Neural cell (in vitro differentiated cells): ENCODE measurements around the gene KDM4B. TPM values are rescaled to one million over a fixed set of nuclear protein-coding genes. Genes with fewer than 3 reads are reported as not detected.

ENCODE experiments used
- H2AFZ ChIP-seq: fragments of 200-600, 300-800 bp; sonication (generic), shearing (Covaris generic); 2 replicates; pipeline ENCODE4 v1.6.0; 2014; ENCODE audit warnings: low read depth, mild to moderate bottlenecking, antibody characterized with exemption, low read length, moderate library complexity
- H3F3A ChIP-seq: fragments of 200-600 bp; shearing (Covaris generic); 2 replicates; pipeline ENCODE4 v1.6.1; 2016; ENCODE audit warnings: mild to moderate bottlenecking, moderate library complexity, mixed read lengths, antibody characterized with exemption, low read length; ENCODE audit not compliant: insufficient read depth, poor library complexity, severe bottlenecking
- H3K27ac ChIP-seq: fragments of 200-600, 300-800 bp; sonication (generic), shearing (Covaris generic); 2 replicates; pipeline ENCODE4 v1.5.1; 2014; ENCODE audit warnings: mild to moderate bottlenecking, low read length, moderate library complexity
- H3K27me3 ChIP-seq: fragments of 300-800, 200-600 bp; sonication (generic), shearing (Covaris generic); 2 replicates; pipeline ENCODE4 v1.6.0; 2014; ENCODE audit warnings: mild to moderate bottlenecking, low read depth, low read length, moderate library complexity; ENCODE audit not compliant: insufficient read depth
- H3K36me3 ChIP-seq: fragments of 300-800, 200-600 bp; sonication (generic), shearing (Covaris generic); 2 replicates; pipeline ENCODE4 v1.5.1; 2014; ENCODE audit warnings: mild to moderate bottlenecking, antibody characterized with exemption, low read length, moderate library complexity; ENCODE audit not compliant: insufficient read depth
- H3K4me2 ChIP-seq: fragments of 300-800, 200-600 bp; sonication (generic), shearing (Covaris generic); 2 replicates; pipeline ENCODE4 v1.6.0; 2014; ENCODE audit warnings: mild to moderate bottlenecking, low read length
- H3K4me3 ChIP-seq: fragments of 300-800, 200-600 bp; sonication (generic), shearing (Covaris generic); 2 replicates; pipeline ENCODE4 v1.5.1; 2014; ENCODE audit warnings: mild to moderate bottlenecking, low read length, moderate library complexity
- H3K79me2 ChIP-seq: fragments of 200-600 bp; shearing (Covaris generic); replicated peaks from 2 replicates; pipeline ENCODE4 v1.6.0; 2014; ENCODE audit warnings: mild to moderate bottlenecking, low read length, moderate library complexity; ENCODE audit not compliant: insufficient read depth
- H3K9ac ChIP-seq: fragments of 300-800, 200-600 bp; sonication (generic), shearing (Covaris generic); 2 replicates; pipeline ENCODE4 v1.6.1; 2016; ENCODE audit warnings: mild to moderate bottlenecking, low read length, mixed read lengths
- H3K9me2 ChIP-seq: fragments of 200-600 bp; shearing (Covaris generic); 2 replicates; pipeline ENCODE4 v1.6.1; 2016; ENCODE audit warnings: mild to moderate bottlenecking, low read length, mixed read lengths; ENCODE audit not compliant: insufficient read depth
- H3K9me3 ChIP-seq: fragments of 200-600, 300-800 bp; sonication (generic), shearing (Covaris generic); 2 replicates; pipeline ENCODE4 v1.6.1; 2016; ENCODE audit warnings: mild to moderate bottlenecking, mixed run types, low read length, moderate library complexity, mixed read lengths
- H4K20me1 ChIP-seq: fragments of 200-600 bp; shearing (Covaris generic); 2 replicates; pipeline ENCODE4 v1.6.1; 2016; ENCODE audit warnings: mild to moderate bottlenecking, mixed run types; ENCODE audit not compliant: insufficient read depth
- CTCF ChIP-seq: fragments of 450-650 bp; IDR thresholded peaks from 2 replicates; pipeline ENCODE4 v1.5.1; 2014; ENCODE audit warnings: antibody characterized with exemption, mild to moderate bottlenecking, moderate library complexity; ENCODE audit not compliant: poor library complexity, severe bottlenecking
- EZH2 ChIP-seq: fragments of 200-600, 300-800 bp; shearing (Covaris generic), sonication (generic); IDR thresholded peaks from 2 replicates; pipeline ENCODE4 v1.6.1; 2014; ENCODE audit warnings: antibody characterized with exemption, low read length, borderline replicate concordance, mild to moderate bottlenecking; ENCODE audit not compliant: insufficient read depth, poor library complexity, severe bottlenecking
- MXI1 ChIP-seq: fragments of 450-650 bp; conservative IDR thresholded peaks from 2 replicates; pipeline ENCODE4 v1.6.1; 2014; ENCODE audit warnings: antibody characterized with exemption, mild to moderate bottlenecking; ENCODE audit not compliant: poor library complexity, severe bottlenecking
- POLR2AphosphoS5 ChIP-seq: IDR thresholded peaks from 2 replicates; pipeline ENCODE4 v1.6.1; 2012
- RAD21 ChIP-seq: fragments of 450-650 bp; conservative IDR thresholded peaks from 2 replicates; pipeline ENCODE4 v1.6.1; 2014; ENCODE audit warnings: antibody characterized with exemption, mild to moderate bottlenecking, moderate library complexity
- SMC3 ChIP-seq: fragments of 450-650 bp; conservative IDR thresholded peaks from 2 replicates; pipeline ENCODE4 v1.6.1; 2014; ENCODE audit warnings: antibody characterized with exemption, mild to moderate bottlenecking, moderate library complexity; ENCODE audit not compliant: poor library complexity
- TAF1 ChIP-seq: IDR thresholded peaks from 2 replicates; pipeline ENCODE4 v1.6.1; 2012; ENCODE audit warnings: low read depth
- polyA plus RNA-seq: library from polyadenylated mRNA; depleted of rRNA; stranded (reverse); fragments of >200 nt; gene quantifications from 2 replicates; pipeline ENCODE4 v1.2.3, GENCODE V29; 2014
- TF ChIP-seq, protein P1 (sequence below): IDR thresholded peaks from 2 replicates; pipeline ENCODE4 v1.6.1; 2012; ENCODE audit warnings: borderline replicate concordance

Gene KDM4B
- polyA plus RNA-seq, 1 donor from 2014 or later: 19.1 TPM

- H3K4me2 ChIP-seq: no peak overlapping the region
- no peak for TF ChIP-seq POLR2AphosphoS5
- TF ChIP-seq SMC3: no peak
- no peak for TF ChIP-seq CTCF
- no peak for TF ChIP-seq EZH2
- no peak for TF ChIP-seq MXI1
- no peaks in the 10 kb centered on the region for H3K9me2 ChIP-seq
- H4K20me1 ChIP-seq: no peaks in the 10 kb centered on the region
- no peaks in the 10 kb centered on the region for H3K79me2 ChIP-seq
- no peaks in the 10 kb centered on the region for H3K9me3 ChIP-seq
- no peak overlapping the region for H2AFZ ChIP-seq
- no peaks in the 10 kb centered on the region for H3K36me3 ChIP-seq
- peak overlapping the region; percentile 80 for H3K27ac ChIP-seq
- no peak overlapping the region for H3K4me3 ChIP-seq
- H3K27me3 ChIP-seq: no peaks in the 10 kb centered on the region
- H3F3A ChIP-seq: no peaks in the 10 kb centered on the region
- H3K9ac ChIP-seq: peak overlapping the region; percentile 28
These were observed 82.0 kb downstream of the KDM4B start for GRCh38 chr19:5050905-5051304.

GRCh38 chr19:5051619-5052018, 82.7 kb downstream of the KDM4B start:
- Histone ChIP-seq H3K9me3 (no peaks in the 10 kb centered on the region), H3K4me2 (no peak overlapping the region), H4K20me1 (no peaks in the 10 kb centered on the region), H3K79me2 (no peaks in the 10 kb centered on the region), H3K9ac (peak overlapping the region; percentile 28), H2AFZ (no peak overlapping the region), H3K27me3 (no peaks in the 10 kb centered on the region), H3K9me2 (no peaks in the 10 kb centered on the region), H3K27ac (peak overlapping the region; percentile 80), H3K36me3 (no peaks in the 10 kb centered on the region), H3K4me3 (no peak overlapping the region), H3F3A (no peaks in the 10 kb centered on the region)
- TF ChIP-seq MXI1 (no peak), POLR2AphosphoS5 (no peak), RAD21 (no peak), SMC3 (no peak)

GRCh38 chr19:5052515-5052914, 83.6 kb downstream of the KDM4B start:
- Histone ChIP-seq H3F3A (no peaks in the 10 kb centered on the region), H3K9me3 (no peaks in the 10 kb centered on the region), H3K27ac (no peak overlapping the region), H4K20me1 (no peaks in the 10 kb centered on the region), H3K36me3 (no peaks in the 10 kb centered on the region), H3K4me3 (no peak overlapping the region), H2AFZ (no peak overlapping the region), H3K79me2 (no peaks in the 10 kb centered on the region), H3K9ac (peak overlapping the region; percentile 40), H3K27me3 (no peaks in the 10 kb centered on the region), H3K4me2 (no peak overlapping the region), H3K9me2 (no peaks in the 10 kb centered on the region)
- no peak for TF ChIP-seq EZH2
- no peak for TF ChIP-seq CTCF
- no peak for TF ChIP-seq SMC3
- no peak for TF ChIP-seq TAF1
- TF ChIP-seq, protein P1, sequence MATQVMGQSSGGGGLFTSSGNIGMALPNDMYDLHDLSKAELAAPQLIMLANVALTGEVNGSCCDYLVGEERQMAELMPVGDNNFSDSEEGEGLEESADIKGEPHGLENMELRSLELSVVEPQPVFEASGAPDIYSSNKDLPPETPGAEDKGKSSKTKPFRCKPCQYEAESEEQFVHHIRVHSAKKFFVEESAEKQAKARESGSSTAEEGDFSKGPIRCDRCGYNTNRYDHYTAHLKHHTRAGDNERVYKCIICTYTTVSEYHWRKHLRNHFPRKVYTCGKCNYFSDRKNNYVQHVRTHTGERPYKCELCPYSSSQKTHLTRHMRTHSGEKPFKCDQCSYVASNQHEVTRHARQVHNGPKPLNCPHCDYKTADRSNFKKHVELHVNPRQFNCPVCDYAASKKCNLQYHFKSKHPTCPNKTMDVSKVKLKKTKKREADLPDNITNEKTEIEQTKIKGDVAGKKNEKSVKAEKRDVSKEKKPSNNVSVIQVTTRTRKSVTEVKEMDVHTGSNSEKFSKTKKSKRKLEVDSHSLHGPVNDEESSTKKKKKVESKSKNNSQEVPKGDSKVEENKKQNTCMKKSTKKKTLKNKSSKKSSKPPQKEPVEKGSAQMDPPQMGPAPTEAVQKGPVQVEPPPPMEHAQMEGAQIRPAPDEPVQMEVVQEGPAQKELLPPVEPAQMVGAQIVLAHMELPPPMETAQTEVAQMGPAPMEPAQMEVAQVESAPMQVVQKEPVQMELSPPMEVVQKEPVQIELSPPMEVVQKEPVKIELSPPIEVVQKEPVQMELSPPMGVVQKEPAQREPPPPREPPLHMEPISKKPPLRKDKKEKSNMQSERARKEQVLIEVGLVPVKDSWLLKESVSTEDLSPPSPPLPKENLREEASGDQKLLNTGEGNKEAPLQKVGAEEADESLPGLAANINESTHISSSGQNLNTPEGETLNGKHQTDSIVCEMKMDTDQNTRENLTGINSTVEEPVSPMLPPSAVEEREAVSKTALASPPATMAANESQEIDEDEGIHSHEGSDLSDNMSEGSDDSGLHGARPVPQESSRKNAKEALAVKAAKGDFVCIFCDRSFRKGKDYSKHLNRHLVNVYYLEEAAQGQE: no peak
- no peak for TF ChIP-seq POLR2AphosphoS5
